ENCODE measurements around the gene ZNF557.
A peak's percentile ranks its signal among the peaks of the same experiment; 100 is the strongest.
"Not testable (repeated sequence)": the region's sequence is repeated elsewhere in the genome, so short reads cannot be mapped to it uniquely, and the experiment has no call there.

ZNF557 gene

GRCh38 chr19:7069042-7069903 is at the start of gene ZNF557:
TSS of gene ZNF557 (plus strand) at chr19:7069703. CDS start at chr19:7075075, 5,372 bp downstream.
- DNase-seq (ENCODE audit: low read depth) = peak; percentile 99

- not testable (repeated sequence) for DNase-seq (ENCODE audit: low read depth)
Observed at GRCh38 chr19:7021331-7021730, 48.2 kb upstream of the ZNF557 start, which contains the start of gene MBD3L2B. TSS of gene MBD3L2B (minus strand) at chr19:7021431. CDS start at chr19:7021397, 34 bp downstream.

GRCh38 chr19:7028790-7029189 is 40.7 kb upstream of the ZNF557 start:
- not testable (repeated sequence) for DNase-seq (ENCODE audit: low read depth)

GRCh38 chr19:7030278-7030677 is 39.2 kb upstream of the ZNF557 start, which contains the start of gene MBD3L5:
TSS of gene MBD3L5 (plus strand) at chr19:7030578. CDS start at chr19:7030612, 34 bp downstream.
- DNase-seq (ENCODE audit: low read depth) = not testable (repeated sequence)

- DNase-seq (ENCODE audit: low read depth) = not testable (repeated sequence)
Observed at GRCh38 chr19:7040079-7040478, 29.4 kb upstream of the ZNF557 start, which contains the start of gene MBD3L4. TSS of gene MBD3L4 (minus strand) at chr19:7040179. CDS start at chr19:7040144, 35 bp downstream.

GRCh38 chr19:7041563-7041962 is 27.9 kb upstream of the ZNF557 start:
- DNase-seq (ENCODE audit: low read depth) = not testable (repeated sequence)

GRCh38 chr19:7049021-7049420 is 20.5 kb upstream of the ZNF557 start, which contains the start of gene MBD3L2:
TSS of gene MBD3L2 (plus strand) at chr19:7049321. CDS start at chr19:7049374, 53 bp downstream.
- not testable (repeated sequence) for DNase-seq (ENCODE audit: low read depth)

GRCh38 chr19:7051421-7051820 is 18.1 kb upstream of the ZNF557 start:
- not testable (repeated sequence) for DNase-seq (ENCODE audit: low read depth)

GRCh38 chr19:7052896-7053295 is 16.6 kb upstream of the ZNF557 start:
- not testable (repeated sequence) for DNase-seq (ENCODE audit: low read depth)

GRCh38 chr19:7054635-7055368 is 14.7 kb upstream of the ZNF557 start:
- DNase-seq (ENCODE audit: low read depth) = not testable (repeated sequence)

GRCh38 chr19:7055679-7056078 is 13.8 kb upstream of the ZNF557 start:
- not testable (repeated sequence) for DNase-seq (ENCODE audit: low read depth)

GRCh38 chr19:7056371-7056770 is 13.1 kb upstream of the ZNF557 start:
- DNase-seq (ENCODE audit: low read depth) = not testable (repeated sequence)

- DNase-seq (ENCODE audit: low read depth) = not testable (repeated sequence)
Observed at GRCh38 chr19:7058576-7058975, 10.9 kb upstream of the ZNF557 start, which contains the start of gene MBD3L3. TSS of gene MBD3L3 (minus strand) at chr19:7058676. CDS start at chr19:7058605, 71 bp downstream.

- not testable (repeated sequence) for DNase-seq (ENCODE audit: low read depth)
Observed at GRCh38 chr19:7059977-7060376, 9.5 kb upstream of the ZNF557 start.

GRCh38 chr19:7063339-7063738 is 6.2 kb upstream of the ZNF557 start:
- DNase-seq (ENCODE audit: low read depth) = no peak

- no peak for DNase-seq (ENCODE audit: low read depth)
Observed at GRCh38 chr19:7063764-7064418, 5.6 kb upstream of the ZNF557 start.

- peak; percentile 32 for DNase-seq (ENCODE audit: low read depth)
Observed at GRCh38 chr19:7067122-7067521, 2.4 kb upstream of the ZNF557 start.

GRCh38 chr19:7067716-7068115 is 1.8 kb upstream of the ZNF557 start:
- DNase-seq (ENCODE audit: low read depth) = peak; percentile 36

GRCh38 chr19:7068599-7068998 is 904 bp upstream of the ZNF557 start:
- DNase-seq (ENCODE audit: low read depth) = no peak

- peak; percentile 12 for DNase-seq (ENCODE audit: low read depth)
Observed at GRCh38 chr19:7069904-7070226, 362 bp downstream of the ZNF557 start.

GRCh38 chr19:7072541-7072940 is 3.0 kb downstream of the ZNF557 start:
- no peak for DNase-seq (ENCODE audit: low read depth)
